GM18526 (cell line): ENCODE results near the gene EEF1AKMT3.
A peak's percentile ranks its signal among the peaks of the same experiment; 100 is the strongest.

Experiments
- POLR2A ChIP-seq: IDR thresholded peaks from 3 replicates; pipeline ENCODE4 v1.6.1; 2011; ENCODE audit not compliant: insufficient read length; ENCODE audit errors: extremely low read depth

EEF1AKMT3 gene

DNA sequence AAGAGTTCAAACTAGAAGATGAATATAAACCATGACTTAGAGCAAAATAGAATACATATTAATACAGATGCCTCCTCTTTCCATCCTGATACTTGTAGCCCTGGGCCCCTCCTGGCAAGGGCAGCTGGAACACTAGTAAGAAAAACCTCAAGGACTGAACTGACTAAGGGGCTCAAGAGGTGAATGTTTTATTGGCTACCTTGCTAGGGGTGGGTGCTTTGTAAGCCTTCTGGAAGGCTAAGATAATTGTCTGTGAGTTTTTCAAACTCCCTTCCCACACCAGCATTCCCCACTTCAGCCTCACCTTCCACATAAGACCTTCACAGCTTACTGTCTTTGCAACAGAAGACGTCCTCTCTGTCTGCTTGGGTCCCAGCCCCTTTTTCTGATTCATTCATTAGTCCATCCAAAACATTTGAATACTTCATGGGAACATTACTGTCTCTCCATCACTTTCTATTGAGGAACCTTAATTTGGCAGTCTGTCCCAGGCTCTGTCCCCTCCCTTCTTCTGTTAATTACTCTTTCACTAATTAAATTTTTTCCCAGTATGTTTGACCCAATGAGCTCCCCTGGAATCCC lies 18.6 kb upstream of the EEF1AKMT3 start:
- TF ChIP-seq POLR2A, result no peak

DNA sequence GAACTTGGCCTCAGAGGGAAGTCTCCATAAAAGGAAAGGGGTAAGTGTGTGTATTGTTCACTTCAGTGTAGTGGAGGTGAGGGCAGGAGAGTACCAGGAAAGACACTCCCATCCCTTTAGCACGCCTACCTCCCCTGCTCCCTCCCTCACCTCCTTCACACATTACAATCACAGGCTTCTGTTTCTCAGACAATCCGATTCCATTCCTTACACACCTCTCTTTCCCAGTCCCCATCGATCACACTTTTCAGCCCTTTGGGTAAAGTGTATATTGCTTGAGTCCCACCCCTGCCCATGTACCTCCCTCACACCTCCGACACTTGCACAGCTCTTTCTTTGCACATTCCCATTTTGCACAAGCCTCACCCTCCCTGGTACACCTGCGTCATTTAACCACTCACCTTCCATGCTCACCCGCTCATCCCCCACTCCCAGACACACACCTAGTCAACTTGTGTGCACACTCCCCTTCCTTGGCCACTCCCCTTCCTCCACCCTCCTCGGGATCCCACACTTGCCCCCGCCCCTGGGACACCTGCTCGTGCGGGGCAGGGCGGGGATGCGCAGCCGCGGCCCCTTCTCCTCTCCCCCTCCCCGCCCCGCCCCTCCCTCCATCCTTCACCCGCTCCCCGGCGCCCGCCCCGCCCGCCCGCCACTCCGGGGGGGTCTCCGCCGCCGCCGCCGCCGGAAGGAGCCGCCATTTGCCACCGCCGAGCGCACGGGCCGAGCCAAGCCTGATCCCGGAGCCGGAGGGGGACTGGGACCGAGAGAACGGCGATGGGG lies 17.8 kb upstream of the EEF1AKMT3 start, which contains the start of gene MARCHF9:
Gene MARCHF9, plus strand, starts transcription at position 693 of the 783 bp plus-strand sequence. CDS start 426 bp downstream, outside the sequence.
- TF ChIP-seq POLR2A, result no peak

DNA sequence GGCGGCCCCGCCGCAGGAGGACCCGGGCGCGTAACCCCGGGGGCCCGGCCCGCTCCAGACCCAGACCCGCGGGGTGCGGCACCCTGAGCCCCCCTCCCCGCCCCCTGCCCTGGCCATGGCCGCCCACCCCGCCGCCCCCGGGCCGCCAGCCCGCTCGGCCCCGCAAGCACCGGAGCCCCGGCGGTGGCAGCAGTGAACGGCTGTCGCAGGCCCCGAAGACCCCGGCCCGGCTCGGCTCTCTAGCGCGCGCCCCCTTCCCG lies 17.3 kb upstream of the EEF1AKMT3 start:
- TF ChIP-seq POLR2A, result no peak

DNA sequence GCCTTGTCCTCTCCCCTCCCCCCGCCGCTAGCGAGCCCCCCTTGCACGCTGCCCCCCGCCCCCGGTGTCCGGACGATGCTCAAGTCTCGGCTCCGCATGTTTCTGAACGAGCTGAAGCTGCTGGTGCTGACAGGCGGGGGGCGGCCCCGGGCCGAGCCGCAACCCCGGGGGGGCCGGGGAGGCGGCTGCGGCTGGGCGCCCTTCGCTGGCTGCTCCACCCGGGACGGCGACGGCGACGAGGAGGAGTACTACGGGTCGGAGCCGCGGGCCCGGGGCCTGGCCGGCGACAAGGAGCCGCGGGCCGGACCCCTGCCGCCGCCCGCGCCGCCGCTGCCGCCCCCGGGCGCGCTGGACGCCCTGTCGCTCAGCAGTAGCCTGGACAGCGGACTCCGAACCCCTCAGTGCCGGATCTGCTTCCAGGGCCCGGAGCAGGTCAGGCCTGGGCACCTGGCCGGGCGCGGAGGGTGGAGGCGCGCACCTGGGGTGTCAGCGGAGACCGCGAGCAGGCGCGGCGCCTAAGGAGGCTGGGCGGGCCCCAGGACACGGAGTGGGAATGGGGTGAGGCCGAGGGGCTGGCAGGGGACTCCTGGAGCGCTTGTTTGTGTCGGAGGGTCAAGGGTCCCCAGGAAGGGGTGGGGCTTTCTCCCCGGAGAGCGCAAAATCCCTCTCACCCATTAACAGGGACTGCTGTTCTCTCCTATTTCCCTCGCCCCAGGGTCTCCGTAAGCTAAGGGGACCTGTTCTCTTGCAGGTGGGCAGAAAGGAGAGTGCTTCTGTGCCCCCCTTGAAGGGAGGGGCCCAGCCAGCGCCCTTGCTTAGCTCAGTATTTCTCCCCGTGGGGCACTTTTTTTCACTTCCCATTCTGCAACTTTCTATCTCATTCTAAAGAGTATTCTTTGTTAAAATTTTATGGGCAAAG lies 16.7 kb upstream of the EEF1AKMT3 start:
- peak; percentile 10 for TF ChIP-seq POLR2A

DNA sequence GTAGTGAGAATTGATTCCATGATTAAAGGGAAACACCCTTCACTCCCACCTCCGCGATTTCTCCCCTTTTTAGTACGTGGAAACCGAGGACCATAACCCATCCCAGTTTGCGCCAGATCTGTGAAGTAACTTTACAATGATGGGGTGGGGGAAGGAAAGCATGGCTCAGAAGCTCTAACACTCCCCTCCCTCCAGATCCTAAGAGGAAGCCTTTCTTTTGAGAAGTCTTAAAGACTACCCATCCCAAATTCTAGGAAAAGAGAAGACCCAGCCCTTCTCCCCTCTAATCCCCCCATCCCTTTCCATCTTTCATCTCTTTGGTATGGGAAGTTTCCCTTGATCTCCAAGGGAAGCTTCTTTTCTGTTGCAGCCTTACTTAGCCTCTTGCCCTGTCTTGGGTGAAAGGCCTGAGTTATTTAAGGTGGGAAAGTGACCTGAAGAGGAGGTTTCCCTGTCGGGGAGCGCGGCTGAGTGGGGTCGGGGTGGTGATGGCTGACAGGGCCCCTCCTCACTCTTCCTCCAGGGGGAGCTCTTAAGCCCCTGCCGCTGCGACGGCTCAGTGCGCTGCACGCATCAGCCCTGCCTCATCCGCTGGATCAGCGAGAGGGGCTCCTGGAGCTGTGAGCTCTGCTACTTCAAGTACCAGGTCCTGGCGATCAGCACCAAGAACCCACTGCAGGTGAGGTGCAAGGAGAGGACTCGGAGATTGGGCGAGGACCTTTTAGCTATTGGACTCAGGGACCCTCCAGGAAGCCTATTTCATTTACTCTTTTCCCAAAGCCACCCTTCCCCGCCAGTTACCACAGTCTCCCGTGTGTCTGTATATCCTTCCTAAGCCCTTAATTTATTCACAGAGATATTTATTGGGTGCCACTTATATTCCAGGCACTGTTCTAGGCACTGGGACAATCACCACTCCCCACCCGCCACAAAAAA lies 15.7 kb upstream of the EEF1AKMT3 start:
- peak; percentile 5 for TF ChIP-seq POLR2A

DNA sequence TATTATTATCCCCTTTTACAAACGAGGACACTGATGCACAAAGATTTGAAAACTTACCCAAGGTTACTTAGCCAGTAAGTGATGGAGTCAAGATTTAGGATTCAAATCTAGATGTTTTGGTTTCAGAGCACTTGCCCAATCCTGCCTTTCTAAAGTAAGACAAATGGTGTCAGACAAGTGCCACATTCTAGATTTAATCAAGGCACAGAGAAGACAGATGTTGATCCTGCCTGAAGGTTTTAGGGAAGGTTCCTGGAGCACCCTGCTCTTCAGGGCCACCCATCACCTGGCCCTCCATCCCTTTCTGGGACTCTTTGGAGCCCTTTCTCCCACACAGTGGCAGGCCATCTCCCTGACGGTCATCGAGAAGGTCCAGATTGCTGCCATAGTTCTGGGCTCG lies 14.6 kb upstream of the EEF1AKMT3 start:
- TF ChIP-seq POLR2A, result no peak

DNA sequence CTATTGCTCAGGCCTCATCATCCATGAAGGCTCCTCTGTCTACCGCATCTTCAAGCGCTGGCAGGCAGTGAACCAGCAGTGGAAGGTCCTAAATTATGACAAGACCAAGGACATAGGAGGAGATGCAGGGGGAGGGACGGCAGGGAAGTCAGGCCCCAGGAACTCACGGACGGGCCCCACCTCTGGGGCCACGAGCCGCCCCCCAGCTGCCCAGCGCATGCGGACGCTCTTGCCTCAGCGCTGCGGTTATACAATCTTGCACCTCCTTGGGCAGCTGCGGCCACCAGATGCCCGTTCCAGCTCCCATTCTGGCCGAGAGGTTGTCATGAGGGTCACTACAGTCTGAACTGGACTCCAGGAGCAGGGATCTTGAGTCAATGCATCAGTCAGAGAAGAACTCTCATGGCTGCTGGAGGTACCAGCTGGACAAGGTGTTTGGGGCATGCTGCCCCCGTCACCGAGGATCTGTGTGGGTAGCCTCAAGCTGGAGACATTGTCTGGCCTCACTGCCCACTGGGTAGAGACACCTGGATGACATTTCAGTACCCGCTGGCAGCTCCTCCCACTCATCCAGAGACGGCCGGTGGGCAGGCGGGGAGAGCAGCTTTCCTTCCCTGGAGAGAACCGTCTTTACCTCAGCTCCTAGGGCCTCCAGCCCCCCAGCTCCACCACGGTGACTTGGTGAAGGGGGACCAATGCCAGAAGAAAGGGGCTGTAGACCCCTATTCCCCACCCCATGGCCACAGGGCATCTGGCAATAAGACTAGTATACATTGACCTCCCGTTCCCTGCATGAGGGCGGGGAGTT lies 13.7 kb upstream of the EEF1AKMT3 start:
- no peak for TF ChIP-seq POLR2A

DNA sequence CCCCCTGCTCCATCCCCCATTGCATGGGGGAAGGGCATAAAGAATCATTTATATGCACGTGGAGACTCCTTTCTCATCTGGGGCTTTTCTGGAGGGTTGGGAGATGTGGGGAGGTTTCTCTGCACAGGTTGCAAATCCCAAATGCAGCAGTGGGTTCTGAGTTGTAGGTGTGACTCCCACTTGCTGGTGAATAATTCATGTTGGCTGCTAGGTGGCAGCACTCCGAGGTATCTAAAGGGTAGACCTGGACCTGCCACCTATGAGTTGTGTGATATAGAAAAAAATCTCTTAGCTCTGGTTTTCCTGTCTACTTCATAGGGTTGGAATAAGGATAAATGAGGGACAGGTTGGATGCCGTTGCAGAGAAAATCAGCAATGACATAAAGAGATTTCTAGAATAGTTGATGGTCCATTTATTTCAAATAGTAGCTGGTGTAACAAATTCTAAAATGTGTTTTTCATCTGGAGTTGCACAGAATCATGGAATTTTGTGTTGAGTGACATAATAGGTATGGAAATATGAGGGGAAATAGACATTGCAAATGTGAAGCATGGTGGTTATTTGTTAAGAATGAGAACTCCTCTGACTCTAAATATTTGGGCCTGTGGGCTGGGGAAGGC lies 12.9 kb upstream of the EEF1AKMT3 start:
- no peak for TF ChIP-seq POLR2A

DNA sequence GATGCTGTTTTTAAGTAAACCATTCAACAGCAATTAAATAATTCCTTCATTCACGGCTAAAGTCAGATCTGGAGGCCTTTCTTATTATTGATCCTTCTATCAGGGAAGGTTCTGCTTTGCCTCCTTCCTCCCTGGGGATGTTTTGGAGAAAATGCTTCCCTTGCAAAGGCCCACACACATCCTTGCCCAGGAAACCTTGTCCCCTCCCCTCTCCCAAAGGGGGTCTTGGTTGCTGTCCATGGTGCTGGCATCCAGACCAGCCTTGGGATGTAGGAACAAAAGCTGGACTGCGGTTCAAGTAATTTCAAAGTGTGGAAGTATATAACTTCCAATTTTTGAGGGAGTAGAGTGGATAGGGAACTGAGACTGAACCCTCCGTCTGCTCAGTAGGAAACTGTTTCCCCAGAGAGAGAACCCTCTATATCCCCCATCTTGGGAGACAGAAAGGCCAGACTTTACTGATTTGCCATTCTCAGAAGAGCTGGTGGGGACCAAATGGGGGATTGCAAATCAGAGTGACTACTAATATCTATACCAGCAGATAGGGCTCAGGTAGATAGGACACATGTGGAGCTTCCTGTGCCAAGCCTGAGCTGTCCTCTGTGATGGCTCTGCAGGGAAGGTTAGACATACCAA lies 11.9 kb upstream of the EEF1AKMT3 start:
- TF ChIP-seq POLR2A, result no peak

DNA sequence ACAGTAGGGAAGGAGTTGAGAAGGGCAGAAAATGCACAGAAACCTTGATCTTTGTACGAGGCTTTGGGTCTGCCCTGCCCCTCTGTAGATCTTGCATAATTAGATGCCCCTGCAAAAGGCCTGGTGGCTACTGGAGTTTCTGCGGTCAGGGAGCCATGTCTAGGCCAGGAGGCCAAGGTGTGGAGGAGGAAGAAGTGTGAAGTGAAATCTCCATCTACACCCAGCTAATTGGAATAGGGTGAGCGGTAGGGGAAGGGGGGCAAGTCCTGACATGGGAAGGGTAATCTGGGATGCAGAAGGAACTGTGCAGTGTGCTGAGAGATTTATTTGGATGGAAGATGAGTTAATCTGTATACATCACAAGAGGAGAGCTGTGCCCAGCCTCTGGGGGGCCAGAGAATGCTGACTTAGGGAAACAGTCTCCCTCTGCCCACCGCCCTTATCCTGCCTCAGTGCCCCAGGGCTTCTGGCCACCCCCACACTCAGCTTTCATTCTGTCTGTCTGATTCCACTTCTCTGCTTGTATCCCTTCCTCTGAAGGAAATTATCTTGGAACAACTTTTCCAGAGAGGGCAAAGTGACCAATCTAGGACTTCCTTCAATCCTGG lies 10.9 kb upstream of the EEF1AKMT3 start:
- no peak for TF ChIP-seq POLR2A

DNA sequence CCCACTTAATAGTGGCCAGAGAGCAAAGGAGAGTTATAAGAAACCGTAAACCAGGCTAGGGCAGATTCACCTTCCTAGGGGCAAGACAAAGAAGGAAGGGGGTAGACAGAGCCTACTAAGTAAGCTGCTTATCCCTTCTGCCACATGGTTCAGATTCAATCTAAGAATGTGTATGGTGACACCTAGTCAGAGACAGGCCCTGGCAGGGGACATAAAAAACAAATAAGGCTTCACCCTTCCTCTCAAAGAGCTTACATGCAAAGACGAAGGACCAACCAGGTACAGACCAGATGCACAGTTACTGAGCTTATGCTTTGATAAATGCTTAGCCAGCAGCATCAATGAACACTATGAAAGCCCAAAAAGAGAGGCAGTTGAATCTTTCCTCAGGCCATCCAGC lies 10.0 kb upstream of the EEF1AKMT3 start:
- no peak for TF ChIP-seq POLR2A

DNA sequence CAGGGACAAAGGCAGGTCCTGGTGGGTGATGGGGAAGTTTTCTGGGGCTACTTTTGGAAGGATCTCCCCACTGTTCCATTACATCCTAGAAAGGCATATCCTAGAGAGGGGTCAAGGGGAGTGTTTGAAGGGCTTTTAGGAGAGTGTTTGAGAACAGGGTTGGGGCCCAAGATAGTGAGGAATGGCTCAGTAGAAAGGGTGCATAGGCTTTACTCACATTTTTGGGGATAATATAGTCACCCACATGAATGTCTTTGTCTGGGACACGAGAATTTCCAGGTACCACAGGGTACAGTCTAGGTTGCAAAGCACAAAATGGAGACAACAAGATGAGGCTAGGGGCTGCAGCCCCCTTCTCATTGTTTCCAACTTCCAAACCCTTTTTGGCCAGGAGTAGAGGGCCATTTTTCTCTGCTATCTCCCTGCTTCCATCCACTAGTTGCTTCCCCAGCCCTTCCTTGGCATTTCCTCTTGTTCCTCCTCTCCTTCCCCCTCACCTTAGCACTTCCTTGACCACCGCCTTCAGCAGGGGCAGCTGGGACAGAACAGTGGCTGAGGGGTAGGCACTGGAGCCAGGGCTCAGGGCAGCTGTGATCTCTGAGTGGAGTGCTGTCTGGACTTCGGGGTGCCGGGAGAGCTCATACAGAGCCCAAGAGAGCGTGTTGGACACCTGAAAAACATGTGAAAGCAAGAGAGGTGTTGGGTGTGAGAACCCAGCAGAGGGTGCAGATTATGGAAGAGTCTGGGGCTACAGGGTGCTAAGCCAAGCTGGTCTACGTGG lies 8.3 kb upstream of the EEF1AKMT3 start:
- no peak for TF ChIP-seq POLR2A
